Activated T-helper 1 cell treated with anti-CD3 and anti-CD28 coated beads, Interleukin-2, amount 50 U/mL, for 16 hours (primary cell): ENCODE data around the gene ITIH4.

Source experiments
- DNase-seq, 2 donors: peaks; one replicate each; pipeline ENCODE4 v3.0.0-alpha.2; 2020; ENCODE audit warnings: low read depth in 1 of 2, low spot score in 1 of 2

Gene ITIH4

GRCh38 chr3:52834871-52835501 is 4.5 kb upstream of the ITIH4 start, which contains the start of gene MUSTN1:
TSS of gene MUSTN1 (minus strand) at chr3:52835019. CDS start at chr3:52834948, 71 bp downstream.
- no peak for DNase-seq

- no peak for DNase-seq
These were observed 2.7 kb upstream of the ITIH4 start for GRCh38 chr3:52833202-52833601.

GRCh38 chr3:52831500-52832301 is 1.2 kb upstream of the ITIH4 start:
- no peak for DNase-seq

- DNase-seq, result no peak
These were observed 487 bp downstream of the ITIH4 start for GRCh38 chr3:52829906-52830463.

- DNase-seq, result no peak
These were observed 990 bp downstream of the ITIH4 start for GRCh38 chr3:52829482-52829881.

GRCh38 chr3:52827866-52828376 is 2.6 kb downstream of the ITIH4 start:
- DNase-seq, result no peak

GRCh38 chr3:52827441-52827840 is 3.0 kb downstream of the ITIH4 start:
- DNase-seq, result no peak

GRCh38 chr3:52824037-52824436 is 6.4 kb downstream of the ITIH4 start:
- DNase-seq, result no peak

- no peak for DNase-seq
These were observed 8.1 kb downstream of the ITIH4 start for GRCh38 chr3:52822363-52822762.

GRCh38 chr3:52820736-52821135 is 9.7 kb downstream of the ITIH4 start:
- no peak for DNase-seq

GRCh38 chr3:52819936-52820335 is 10.5 kb downstream of the ITIH4 start:
- no peak for DNase-seq

- no peak for DNase-seq
These were observed 12.6 kb downstream of the ITIH4 start for GRCh38 chr3:52817860-52818259.

- no peak for DNase-seq
These were observed 13.3 kb downstream of the ITIH4 start for GRCh38 chr3:52817221-52817620.

GRCh38 chr3:52816654-52817053 is 13.8 kb downstream of the ITIH4 start:
- DNase-seq, result no peak

GRCh38 chr3:52816199-52816598 is 14.3 kb downstream of the ITIH4 start:
- no peak for DNase-seq

- no peak for DNase-seq
These were observed 16.7 kb downstream of the ITIH4 start for GRCh38 chr3:52813810-52814209.

- DNase-seq, result no peak
These were observed 18.9 kb downstream of the ITIH4 start for GRCh38 chr3:52811452-52812011.

GRCh38 chr3:52810923-52811322 is 19.5 kb downstream of the ITIH4 start:
- no peak for DNase-seq

- DNase-seq, result no peak
These were observed 20.7 kb downstream of the ITIH4 start for GRCh38 chr3:52809662-52810377.

- DNase-seq, result no peak
These were observed 21.3 kb downstream of the ITIH4 start for GRCh38 chr3:52809149-52809548.
